Measurements from ENCODE around the gene HDAC10.

The HDAC10 gene

GRCh38 chr22:50255099-50255498 lies 4.0 kb upstream of the HDAC10 start:
- DNase-seq, result no peak

GRCh38 chr22:50253941-50254340 lies 2.9 kb upstream of the HDAC10 start:
- DNase-seq, result no peak

- DNase-seq, result no peak
These were observed 2.2 kb upstream of the HDAC10 start for GRCh38 chr22:50253046-50253915.

- DNase-seq, result peak; percentile 71 to 75
These were observed 1.3 kb upstream of the HDAC10 start for GRCh38 chr22:50252082-50253045.

GRCh38 chr22:50251477-50252081 lies 514 bp upstream of the HDAC10 start:
- DNase-seq, result no peak

- no peak for DNase-seq
These were observed 863 bp downstream of the HDAC10 start for GRCh38 chr22:50250249-50250554.

DNA sequence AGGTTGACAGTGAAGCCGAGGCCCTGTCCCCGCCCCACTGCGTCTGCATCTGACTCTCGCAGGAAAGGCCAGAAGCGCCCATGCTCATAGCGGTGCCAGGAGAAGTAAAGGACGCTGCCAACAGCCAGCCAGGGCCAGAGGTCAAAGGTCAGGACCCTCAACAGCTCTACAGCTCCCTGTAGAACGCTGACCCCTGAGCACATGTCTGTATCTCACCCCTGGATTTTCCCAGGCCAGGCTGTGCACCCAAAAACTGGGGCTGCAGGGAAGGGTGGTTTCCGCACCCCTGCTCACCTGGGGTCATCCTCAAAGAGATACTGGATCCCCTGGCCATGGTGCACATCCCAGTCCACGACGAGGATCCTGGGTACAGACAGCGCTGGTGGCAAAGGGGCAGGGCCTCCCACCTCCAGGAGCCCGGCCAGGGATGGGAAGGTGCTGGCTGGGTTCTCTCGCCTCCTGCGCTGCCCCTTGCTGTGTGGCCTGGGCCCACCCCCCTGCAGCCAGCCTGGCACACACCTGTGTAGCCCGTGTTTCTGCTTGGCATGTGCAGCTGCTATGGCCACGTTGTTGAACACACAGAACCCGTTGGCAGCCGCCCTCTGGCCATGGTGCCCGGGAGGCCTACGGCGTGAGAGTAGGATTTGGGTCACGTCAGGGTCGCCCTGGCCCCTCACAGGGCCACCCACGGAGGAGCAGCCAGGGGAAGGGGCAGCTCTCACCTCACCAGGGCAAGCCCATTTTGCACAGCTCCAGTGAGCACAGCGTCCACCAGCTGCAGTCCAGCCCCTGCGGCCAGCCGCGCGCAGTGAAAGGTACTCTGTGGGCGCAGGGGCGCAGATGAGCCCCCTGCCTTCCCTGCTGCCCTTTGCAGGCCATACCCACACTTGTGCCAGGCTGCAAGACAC lies 1.5 kb downstream of the HDAC10 start:
- no peak for DNase-seq

- no peak for DNase-seq
These were observed 2.6 kb downstream of the HDAC10 start for GRCh38 chr22:50248196-50249081.

- DNase-seq, result peak; percentile 45 to 62
These were observed 3.3 kb downstream of the HDAC10 start for GRCh38 chr22:50247748-50248147.

DNA sequence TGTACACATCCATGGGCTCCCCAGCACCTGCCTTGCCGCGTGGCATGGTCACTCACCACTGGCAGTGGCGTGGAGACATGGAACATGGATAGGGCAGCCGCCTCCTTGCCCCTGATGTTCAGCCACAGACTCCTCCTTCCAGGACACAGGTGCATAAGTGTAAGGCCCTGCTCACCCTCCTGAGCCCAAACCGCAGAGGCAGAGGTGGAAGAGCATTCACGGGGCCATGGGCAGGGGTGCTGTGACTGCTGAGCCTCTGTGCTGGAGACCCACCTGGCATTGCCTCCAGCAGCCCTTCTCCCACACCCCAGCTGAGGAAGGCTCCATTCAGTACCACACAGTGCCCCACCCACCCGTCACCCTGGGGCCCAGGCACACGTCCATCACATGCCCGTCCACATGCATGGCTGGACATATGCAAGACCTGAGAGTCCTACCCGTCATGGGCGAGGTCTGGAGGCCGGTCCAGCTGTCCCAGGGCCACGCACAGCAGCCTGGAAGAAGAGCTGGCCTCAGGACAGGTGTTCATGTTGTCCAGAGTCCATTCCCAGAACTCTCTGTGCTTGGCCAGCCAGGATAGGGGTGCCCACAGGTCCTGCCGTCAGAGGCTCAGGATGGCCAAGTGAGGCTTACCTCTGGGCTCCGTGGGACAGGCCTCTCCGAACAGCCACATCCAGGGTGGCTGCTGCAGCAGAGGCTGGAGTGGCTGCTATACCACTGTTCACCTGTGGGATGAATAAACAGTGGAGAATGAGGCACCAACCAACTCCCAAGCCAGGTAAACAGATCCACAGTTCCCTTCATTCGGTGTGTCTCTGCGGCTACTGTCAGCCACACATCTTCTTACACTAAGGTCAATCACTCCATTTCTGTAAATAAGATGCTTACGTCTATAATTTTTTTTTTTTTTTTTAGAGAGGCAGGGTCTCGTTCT lies 4.6 kb downstream of the HDAC10 start:
- no peak for DNase-seq

GRCh38 chr22:50245214-50246072 lies 5.6 kb downstream of the HDAC10 start:
- DNase-seq, result no peak

DNA sequence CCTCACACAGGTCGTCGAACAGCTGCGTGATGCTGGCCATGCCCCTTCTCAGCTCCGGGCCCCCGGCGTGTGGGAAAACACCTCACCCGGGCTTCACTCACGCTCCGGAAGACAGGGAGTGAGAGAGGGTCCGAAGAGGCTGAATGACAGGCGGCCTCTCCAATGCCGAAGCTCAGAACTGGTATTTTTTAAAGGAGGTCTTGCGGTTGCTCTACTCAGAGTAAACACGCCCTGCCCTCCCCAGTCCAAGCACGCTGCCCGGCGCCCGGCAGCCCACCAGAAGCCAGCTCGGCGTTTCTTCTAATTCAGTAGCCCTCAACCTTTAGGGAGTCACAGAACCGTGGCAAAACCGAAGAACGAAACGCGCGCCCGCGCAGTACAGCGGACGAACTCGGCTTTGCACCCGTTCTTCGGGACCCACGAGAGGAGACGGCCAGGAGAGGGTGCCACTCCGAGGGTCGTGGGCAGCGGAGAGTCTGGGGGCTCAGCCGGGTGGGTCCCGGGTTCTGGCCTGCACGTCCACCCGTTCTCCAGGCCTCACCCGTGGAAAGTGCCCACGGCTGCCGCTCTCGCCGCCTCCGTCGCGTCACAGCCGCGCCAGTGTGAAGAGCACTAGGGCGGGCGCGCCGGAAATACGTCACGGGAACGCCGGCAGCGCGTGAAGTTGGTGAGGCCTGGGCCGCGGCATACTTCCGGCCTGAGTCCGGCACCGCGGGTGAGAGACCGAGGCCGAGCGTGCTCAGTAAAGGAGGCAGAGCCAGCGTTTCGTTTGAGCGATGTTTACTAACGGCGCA lies 6.4 kb downstream of the HDAC10 start, which contains the start of gene TUBGCP6:
TUBGCP6 (minus strand) TSS at position 604 of the 794 bp plus-strand sequence; CDS start at position 40, 564 bp downstream.
- DNase-seq, result peak; percentile 92 to 93

- DNase-seq, result no peak
These were observed 7.2 kb downstream of the HDAC10 start for GRCh38 chr22:50243685-50244419.

GRCh38 chr22:50242406-50242949 lies 8.6 kb downstream of the HDAC10 start:
- no peak for DNase-seq

GRCh38 chr22:50238755-50239154 lies 12.3 kb downstream of the HDAC10 start:
- no peak for DNase-seq

DNA sequence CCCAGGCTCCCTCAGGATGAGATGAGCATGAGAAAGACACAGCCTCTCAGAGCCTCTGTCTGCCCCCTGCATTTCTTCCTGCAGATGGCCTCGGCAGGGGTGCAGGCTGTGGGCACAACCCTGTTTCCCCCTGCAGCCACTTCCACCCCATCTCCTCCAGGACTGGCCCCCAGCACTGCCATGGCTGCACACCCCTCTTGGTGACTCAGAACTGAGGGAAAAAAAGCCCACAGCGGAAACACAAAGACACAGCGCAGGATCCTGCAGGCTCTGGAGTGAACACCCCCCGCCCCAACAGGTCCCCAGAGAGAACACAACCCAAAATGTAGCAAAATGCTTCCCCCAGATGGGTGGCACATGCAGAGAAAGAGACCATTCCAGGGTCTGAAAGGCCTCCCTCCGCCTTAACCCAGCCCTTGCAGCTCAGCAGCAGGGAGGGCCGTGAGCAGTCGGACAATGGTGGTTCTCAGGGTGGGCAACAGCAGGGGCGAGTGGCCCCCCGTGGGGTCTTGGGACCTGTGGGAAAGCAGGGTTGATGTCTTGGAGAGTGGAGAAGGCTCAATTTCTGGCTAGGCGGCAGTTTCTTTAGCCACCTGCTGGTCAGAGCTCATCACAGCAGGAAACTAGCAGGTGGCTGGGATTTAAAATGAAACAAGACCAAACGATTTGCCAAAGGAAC lies 14.2 kb downstream of the HDAC10 start:
- no peak for DNase-seq
